Activated CD8-positive, alpha-beta T cell treated with anti-CD3 and anti-CD28 coated beads, Interleukin-2, amount 10 ng/mL, durations not matched to agents 7 days and 5 days (primary cell): ENCODE measurements around the gene SUN2. TPM values are rescaled to one million over a fixed set of nuclear protein-coding genes. Genes with fewer than 3 reads are reported as not detected.

Experiments used
- ATAC-seq: fragments of 150-1000 bp; cut with Tn5 transposase; one replicate; pipeline ENCODE4 v1.10.0; 2021; ENCODE audit warnings: moderate library complexity
- CTCF ChIA-PET: fragments of 350-600 bp; sonication (Branson Sonifier 250); formaldehyde crosslinking; loops from one replicate; lab custom pipeline; 2021; ENCODE audit warnings: antibody characterized with exemption; lab: Charles Lee
- POLR2A ChIA-PET: fragments of 350-600 bp; sonication (Branson Sonifier 250); formaldehyde crosslinking; loops from one replicate; lab custom pipeline; 2021; ENCODE audit warnings: antibody characterized with exemption; lab: Charles Lee
- DNase-seq: peaks from one replicate; pipeline ENCODE4 v3.0.0-alpha.2; 2020
- H3K27ac Mint-ChIP-seq: one replicate; pipeline ENCODE4 v1.8.0; 2021; ENCODE audit warnings: mild to moderate bottlenecking, mixed read lengths
- H3K27me3 Mint-ChIP-seq: one replicate; pipeline ENCODE4 v1.8.0; 2021; ENCODE audit warnings: low read depth, mixed read lengths
- H3K36me3 Mint-ChIP-seq: one replicate; pipeline ENCODE4 v1.8.0; 2021; ENCODE audit warnings: low read depth, mixed read lengths
- H3K4me1 Mint-ChIP-seq: one replicate; pipeline ENCODE4 v1.8.0; 2021; ENCODE audit warnings: low read depth, mixed read lengths
- H3K4me3 Mint-ChIP-seq: one replicate; pipeline ENCODE4 v1.8.0; 2021; ENCODE audit warnings: mild to moderate bottlenecking, mixed read lengths
- H3K9me3 Mint-ChIP-seq: one replicate; pipeline ENCODE4 v1.8.0; 2022; ENCODE audit warnings: mixed read lengths; ENCODE audit not compliant: insufficient read depth
- total RNA-seq, 2 experiments: library from RNA; stranded (reverse); gene quantifications; one replicate each; pipeline ENCODE4 v1.2.3, GENCODE V29; 2021

Gene SUN2
- total RNA-seq, 2 experiments from 2014 or later: 481 to 482 TPM

- Mint-ChIP-seq H3K36me3 (peaks cover 77% of the 10 kb centered on the region), H3K4me1 (peaks cover 45% of the 10 kb centered on the region), H3K27ac (peak overlapping the region; percentile 85), H3K4me3 (peak overlapping the region; percentile 18), H3K9me3 (no peaks in the 10 kb centered on the region), H3K27me3 (no peaks in the 10 kb centered on the region)
- peak; percentile 59 for ATAC-seq
- POLR2A ChIA-PET: interaction anchor here (0.9 to 16.4 kb wide), 8 partner anchors 9 to 37 kb away, joined by 3 to 307 read pairs (median 6); partner anchors contain the start of gene SUN2
- CTCF ChIA-PET: interaction anchor here (0.6 to 5.4 kb wide), 13 partner anchors 9 to 120 kb away, joined by 3 to 57 read pairs (median 10); partner anchors contain the start of genes GTPBP1 and NPTXR
- DNase-seq: peak; percentile 74
Measured at GRCh38 chr22:38733329-38733723, 22.5 kb downstream of the SUN2 start.

GRCh38 chr22:38732251-38732815 is 23.5 kb downstream of the SUN2 start:
- DNase-seq (no peak), ATAC-seq (no peak)
- peaks cover 73% of the 10 kb centered on the region for H3K36me3 Mint-ChIP-seq
- H3K27ac Mint-ChIP-seq: peak overlapping the region; percentile 85
- POLR2A ChIA-PET: interaction anchor here (1.0 to 16.4 kb wide), 8 partner anchors 8 to 51 kb away, joined by 3 to 307 read pairs (median 6); partner anchors contain the start of genes SUN2 and TOMM22
- CTCF ChIA-PET: interaction anchor here (0.6 to 5.4 kb wide), 11 partner anchors 9 to 271 kb away, joined by 3 to 57 read pairs (median 10); partner anchors contain the start of genes GTPBP1 and NPTXR
- H3K4me3 Mint-ChIP-seq: peak overlapping the region; percentile 34
- H3K27me3 Mint-ChIP-seq: no peaks in the 10 kb centered on the region
- H3K9me3 Mint-ChIP-seq: no peaks in the 10 kb centered on the region
- peaks cover 35% of the 10 kb centered on the region for H3K4me1 Mint-ChIP-seq

GRCh38 chr22:38731703-38732161 is 24.1 kb downstream of the SUN2 start:
- CTCF ChIA-PET: interaction anchor here (0.9 to 5.4 kb wide), 6 partner anchors 8 to 35 kb away, joined by 3 to 57 read pairs (median 14); no protein-coding TSS in a partner anchor
- DNase-seq (no peak), ATAC-seq (no peak)
- H3K27ac Mint-ChIP-seq: peak overlapping the region; percentile 85
- no peaks in the 10 kb centered on the region for H3K27me3 Mint-ChIP-seq
- H3K9me3 Mint-ChIP-seq: no peaks in the 10 kb centered on the region
- POLR2A ChIA-PET: interaction anchor here (1.0 to 16.4 kb wide), 7 partner anchors 8 to 50 kb away, joined by 3 to 307 read pairs (median 5); partner anchors contain the start of genes SUN2 and TOMM22
- peaks cover 73% of the 10 kb centered on the region for H3K36me3 Mint-ChIP-seq
- H3K4me1 Mint-ChIP-seq: peaks cover 29% of the 10 kb centered on the region
- H3K4me3 Mint-ChIP-seq: peak overlapping the region; percentile 34

- Mint-ChIP-seq H3K4me1 (peaks cover 19% of the 10 kb centered on the region), H3K36me3 (peaks cover 69% of the 10 kb centered on the region), H3K27me3 (no peaks in the 10 kb centered on the region), H3K27ac (peak overlapping the region; percentile 68), H3K4me3 (no peak overlapping the region), H3K9me3 (no peaks in the 10 kb centered on the region)
- DNase-seq (no peak), ATAC-seq (no peak)
- CTCF ChIA-PET: no interaction called here
- POLR2A ChIA-PET: interaction anchor here (1.1 to 16.4 kb wide), 4 partner anchors 6 to 23 kb away, joined by 5 to 307 read pairs (median 23); partner anchors contain the start of gene SUN2
Measured at GRCh38 chr22:38730411-38730871, 25.4 kb downstream of the SUN2 start.

GRCh38 chr22:38729946-38730345 is 25.9 kb downstream of the SUN2 start:
- peak overlapping the region; percentile 66 for H3K27ac Mint-ChIP-seq
- peaks cover 14% of the 10 kb centered on the region for H3K4me1 Mint-ChIP-seq
- POLR2A ChIA-PET: interaction anchor here (1.8 to 16.4 kb wide), 3 partner anchors 6 to 22 kb away, joined by 6 to 307 read pairs (median 41); partner anchors contain the start of gene SUN2
- H3K9me3 Mint-ChIP-seq: no peaks in the 10 kb centered on the region
- ATAC-seq (no peak), DNase-seq (no peak)
- H3K27me3 Mint-ChIP-seq: no peaks in the 10 kb centered on the region
- H3K4me3 Mint-ChIP-seq: no peak overlapping the region
- peaks cover 69% of the 10 kb centered on the region for H3K36me3 Mint-ChIP-seq
- CTCF ChIA-PET: no interaction called here

- Mint-ChIP-seq H3K27me3 (no peaks in the 10 kb centered on the region), H3K36me3 (peaks cover 69% of the 10 kb centered on the region), H3K9me3 (no peaks in the 10 kb centered on the region), H3K27ac (peak overlapping the region; percentile 16), H3K4me3 (no peak overlapping the region), H3K4me1 (peaks cover 8% of the 10 kb centered on the region)
- ATAC-seq (no peak), DNase-seq (no peak)
- ChIA-PET CTCF (no interaction called here), POLR2A (interaction anchor here (1.8 to 16.4 kb wide), 2 partner anchors 14 to 23 kb away, joined by 6 to 307 read pairs; partner anchors contain the start of gene SUN2)
Measured at GRCh38 chr22:38728871-38729796, 26.7 kb downstream of the SUN2 start.

- DNase-seq (no peak), ATAC-seq (no peak)
- no peaks in the 10 kb centered on the region for H3K9me3 Mint-ChIP-seq
- peaks cover 65% of the 10 kb centered on the region for H3K36me3 Mint-ChIP-seq
- H3K4me3 Mint-ChIP-seq: no peak overlapping the region
- CTCF ChIA-PET: no interaction called here
- peak overlapping the region; percentile 28 for H3K27ac Mint-ChIP-seq
- no peaks in the 10 kb centered on the region for H3K27me3 Mint-ChIP-seq
- H3K4me1 Mint-ChIP-seq: no peaks in the 10 kb centered on the region
- POLR2A ChIA-PET: interaction anchor here (16.4 kb wide), 1 partner anchor 25 kb away, joined by 307 read pairs; the partner anchor contains the start of gene SUN2
Measured at GRCh38 chr22:38727530-38728451, 28.0 kb downstream of the SUN2 start.

GRCh38 chr22:38727123-38727522 is 28.7 kb downstream of the SUN2 start:
- Mint-ChIP-seq H3K27ac (no peak overlapping the region), H3K4me3 (no peak overlapping the region), H3K9me3 (no peaks in the 10 kb centered on the region), H3K4me1 (no peaks in the 10 kb centered on the region), H3K27me3 (no peaks in the 10 kb centered on the region), H3K36me3 (peaks cover 67% of the 10 kb centered on the region)
- ChIA-PET CTCF (no interaction called here), POLR2A (interaction anchor here (6.0 kb wide), 1 partner anchor 6 kb away, joined by 41 read pairs; no protein-coding TSS in a partner anchor)
- DNase-seq: no peak
- ATAC-seq: no peak

- no peak overlapping the region for H3K4me3 Mint-ChIP-seq
- H3K27me3 Mint-ChIP-seq: no peaks in the 10 kb centered on the region
- DNase-seq (no peak), ATAC-seq (no peak)
- CTCF ChIA-PET: interaction anchor here (1.5 to 4.3 kb wide), 5 partner anchors 8 to 674 kb away, joined by 5 to 57 read pairs (median 16); partner anchors contain the start of gene GTPBP1
- no peaks in the 10 kb centered on the region for H3K9me3 Mint-ChIP-seq
- no peaks in the 10 kb centered on the region for H3K4me1 Mint-ChIP-seq
- POLR2A ChIA-PET: interaction anchor here (6.0 kb wide), 1 partner anchor 7 kb away, joined by 41 read pairs; no protein-coding TSS in a partner anchor
- H3K36me3 Mint-ChIP-seq: peaks cover 74% of the 10 kb centered on the region
- no peak overlapping the region for H3K27ac Mint-ChIP-seq
Measured at GRCh38 chr22:38725900-38726655, 29.7 kb downstream of the SUN2 start.
